Endothelial cell of umbilical vein (primary cell): ENCODE measurements around the gene SEPTIN11. TPM values are rescaled to one million over a fixed set of nuclear protein-coding genes. Genes with fewer than 3 reads are reported as not detected.
"Not testable (repeated sequence)": the region's sequence is repeated elsewhere in the genome, so short reads cannot be mapped to it uniquely, and the experiment has no call there.

Experiments
- BruUV-seq: library from RNA; stranded (reverse); fragments of 400-500 nt; replicated peaks from 2 replicates; lab custom pipeline; 2021; lab: Mats Ljungman, UMichigan
- CTCF ChIA-PET: fragments of 300-600, 350-600 bp; sonication (Branson Sonifier 250); formaldehyde crosslinking; loops from one replicate; lab custom pipeline; 2021; ENCODE audit warnings: antibody characterized with exemption, inconsistent platforms; lab: Charles Lee
- POLR2A ChIA-PET: fragments of 300-600, 350-600 bp; sonication (Branson Sonifier 250); formaldehyde crosslinking; loops from one replicate; lab custom pipeline; 2021; ENCODE audit warnings: antibody characterized with exemption, inconsistent platforms; lab: Charles Lee
- DNase-seq: peaks from one replicate; pipeline ENCODE4 v3.0.0-alpha.2; 2011; ENCODE audit warnings: low read depth, low spot score
- FAIRE-seq: peaks from 2 replicates; lab custom pipeline; 2011; peaks lifted over from hg19 to GRCh38; lab: Jason Lieb, UNC
- H2AFZ ChIP-seq: 2 replicates; pipeline ENCODE4 v1.6.0; 2012; ENCODE audit warnings: low read depth, low read length, control low read depth, inconsistent platforms
- H3K27ac ChIP-seq: 2 replicates; pipeline ENCODE4 v1.5.1; 2011; ENCODE audit warnings: low read depth, mild to moderate bottlenecking, control low read depth, low read length, moderate library complexity; ENCODE audit not compliant: insufficient read depth
- H3K27me3 ChIP-seq, 2 experiments: 2 replicates each; pipeline versions ENCODE4 v1.6.0 to v1.6.1; 2011; ENCODE audit warnings: low read length in 2 of 2, mixed read lengths in 1 of 2; ENCODE audit not compliant: control insufficient read depth in 2 of 2, insufficient read depth in 2 of 2
- H3K36me3 ChIP-seq, 2 experiments: 2 replicates in 1 of 2; 3 replicates in 1 of 2; pipeline ENCODE4 v1.5.1; 2011; ENCODE audit warnings: low read length in 2 of 2, mild to moderate bottlenecking in 1 of 2, moderate library complexity in 1 of 2; ENCODE audit not compliant: control insufficient read depth in 2 of 2, insufficient read depth in 2 of 2; ENCODE audit errors: extremely low read depth in 1 of 2
- H3K4me1 ChIP-seq: 3 replicates; pipeline ENCODE4 v1.5.1; 2011; ENCODE audit warnings: mild to moderate bottlenecking, low read length; ENCODE audit not compliant: control insufficient read depth, insufficient read depth; ENCODE audit errors: extremely low read depth
- H3K4me2 ChIP-seq: 2 replicates; pipeline ENCODE4 v1.6.1; 2011; ENCODE audit warnings: low read length, control low read depth, mixed read lengths; ENCODE audit not compliant: insufficient read depth
- H3K4me3 ChIP-seq, 3 experiments: fragments of 200-600 bp in 1 of 3; sonication (generic), shearing (Covaris generic) in 1 of 3; replicated peaks in 1 of 3; 2 replicates each; pipeline ENCODE4 v1.5.1; 2011 to 2016; ENCODE audit warnings: control low read depth in 3 of 3, low read length in 3 of 3, mild to moderate bottlenecking in 2 of 3, inconsistent platforms in 1 of 3, low read depth in 1 of 3, moderate library complexity in 1 of 3; ENCODE audit not compliant: insufficient read depth in 1 of 3
- H3K79me2 ChIP-seq: 2 replicates; pipeline ENCODE4 v1.6.0; 2012; ENCODE audit warnings: low read length, inconsistent platforms; ENCODE audit not compliant: control insufficient read depth, insufficient read depth
- H3K9ac ChIP-seq: replicated peaks from 2 replicates; pipeline ENCODE3; 2011; ENCODE audit warnings: low read length, control low read depth; ENCODE audit not compliant: insufficient read depth; ENCODE audit errors: extremely low read depth
- H3K9me1 ChIP-seq: replicated peaks from 3 replicates; pipeline ENCODE4 v1.6.0; 2011; ENCODE audit warnings: mild to moderate bottlenecking, low read length; ENCODE audit not compliant: control insufficient read depth, insufficient read depth; ENCODE audit errors: extremely low read depth
- H3K9me3 ChIP-seq: replicated peaks from 2 replicates; pipeline ENCODE4 v1.5.1; 2012; ENCODE audit warnings: low read length, inconsistent platforms; ENCODE audit not compliant: control insufficient read depth, insufficient read depth
- H4K20me1 ChIP-seq: replicated peaks from 2 replicates; pipeline ENCODE3; 2011; ENCODE audit warnings: mild to moderate bottlenecking, low read length; ENCODE audit not compliant: control insufficient read depth, insufficient read depth; ENCODE audit errors: extremely low read depth
- CTCF ChIP-seq, 2 donors: IDR thresholded peaks; 1 replicate in 1 of 2; 2 replicates in 1 of 2; pipeline ENCODE4 v1.5.1; 2011; ENCODE audit warnings: low read length in 2 of 2, mild to moderate bottlenecking in 2 of 2, moderate library complexity in 2 of 2, control low read depth in 1 of 2, inconsistent platforms in 1 of 2, low read depth in 1 of 2; ENCODE audit not compliant: insufficient read depth in 1 of 2; ENCODE audit errors: extremely low read depth in 1 of 2
- EZH2 ChIP-seq: IDR thresholded peaks from 2 replicates; pipeline ENCODE4 v1.6.1; 2012; ENCODE audit warnings: borderline replicate concordance, low read depth, mild to moderate bottlenecking, moderate library complexity, low read length, inconsistent platforms; ENCODE audit not compliant: severe bottlenecking
- FOS ChIP-seq: IDR thresholded peaks from 2 replicates; pipeline ENCODE4 v1.6.1; 2011; ENCODE audit warnings: mild to moderate bottlenecking, low read length, moderate library complexity, borderline replicate concordance; ENCODE audit not compliant: insufficient read depth
- GATA2 ChIP-seq: IDR thresholded peaks from 2 replicates; pipeline ENCODE4 v1.7.0; 2011; ENCODE audit warnings: low read depth, mild to moderate bottlenecking, moderate library complexity, mixed read lengths, low read length; ENCODE audit not compliant: insufficient read length, insufficient read depth
- JUN ChIP-seq: IDR thresholded peaks from 2 replicates; pipeline ENCODE4 v1.6.1; 2011; ENCODE audit warnings: borderline replicate concordance, low read depth; ENCODE audit not compliant: insufficient read length, insufficient read depth
- MAX ChIP-seq: IDR thresholded peaks from 2 replicates; pipeline ENCODE4 v1.6.1; 2011; ENCODE audit not compliant: insufficient read depth, insufficient read length
- MYC ChIP-seq: IDR thresholded peaks from one replicate; pipeline ENCODE4 v1.6.1; 2011; ENCODE audit warnings: mild to moderate bottlenecking, low read depth, low read length
- POLR2A ChIP-seq: IDR thresholded peaks from 2 replicates; pipeline ENCODE4 v1.6.1; 2012; ENCODE audit warnings: low read depth, mild to moderate bottlenecking, control low read depth, low read length
- POLR2AphosphoS5 ChIP-seq: IDR thresholded peaks from 2 replicates; pipeline ENCODE4 v1.6.1; 2012; ENCODE audit warnings: low read depth, mild to moderate bottlenecking, control low read depth, low read length, moderate library complexity; ENCODE audit not compliant: insufficient read depth
- dilution Hi-C: fragments of 300-500 bp; cut with MboI; formaldehyde crosslinking; loops from one replicate; pipeline ENCODE4 v1.15.0; 2019; ENCODE audit warnings: low sequenced_read_pairs; ENCODE audit not compliant: extremely low pct_ligation_motif_present
- intact Hi-C: fragments of 100-400 bp; cut with micrococcal nuclease; formaldehyde crosslinking; loops from one replicate; pipeline ENCODE4 v1.10.0; 2022
- polyA plus RNA-seq, 4 experiments: library from polyadenylated mRNA; depleted of rRNA in 3 of 4; stranded (reverse) in 3 of 4; unstranded in 1 of 4; fragments of >200 nt; gene quantifications; 2 replicates each; pipeline versions ENCODE4 v1.2.1 to v1.2.3, GENCODE V29; 2011 to 2012; ENCODE audit warnings: missing spikeins in 1 of 4
- total RNA-seq: library from RNA; stranded (reverse); gene quantifications from 2 replicates; pipeline ENCODE4 v1.2.3, GENCODE V29; 2021

The SEPTIN11 gene
- total and polyA plus RNA-seq, 2 donors (not counting 3 experiments of a cell fraction or from before 2014, with no cell fraction given) = 69.4 to 202 TPM

- no peak overlapping the region for H3K9ac ChIP-seq
- no peak overlapping the region for H3K4me2 ChIP-seq
- H3K9me1 ChIP-seq = no peaks in the 10 kb centered on the region
- H3K36me3 ChIP-seq = no peaks in the 10 kb centered on the region
- intact Hi-C loops = no loop called here
- H3K79me2 ChIP-seq = peaks cover 72% of the 10 kb centered on the region
- H4K20me1 ChIP-seq = peaks cover 7% of the 10 kb centered on the region
- DNase-seq (no peak), FAIRE-seq (no peak)
- no peaks in the 10 kb centered on the region for H3K9me3 ChIP-seq
- no peak overlapping the region for H3K4me3 ChIP-seq
- dilution Hi-C loops = no loop called here
- TF ChIP-seq GATA2 (no peak), FOS (no peak), MYC (no peak), JUN (no peak), EZH2 (no peak), CTCF (IDR thresholded peaks at IDR 0.05; ENCODE audit: extremely low read depth in 1 of 2, insufficient read depth in 1 of 2, low read depth in 1 of 2, low read length in 2 of 2) (no peak), POLR2AphosphoS5 (no peak), MAX (no peak), POLR2A (no peak)
- no peak overlapping the region for H3K27ac ChIP-seq
- ChIA-PET CTCF (no interaction called here), POLR2A (interaction anchor here (0.6 kb wide), 1 partner anchor 99 kb away, joined by 3 read pairs; no protein-coding TSS in a partner anchor)
- no peak overlapping the region for H2AFZ ChIP-seq
- no peaks in the 10 kb centered on the region for H3K4me1 ChIP-seq
- H3K27me3 ChIP-seq = no peaks in the 10 kb centered on the region
- no TSS peak for BruUV-seq
Measured at GRCh38 chr4:76963131-76963750, 13.7 kb downstream of the SEPTIN11 start.

- peaks cover 74% of the 10 kb centered on the region for H3K79me2 ChIP-seq
- H3K36me3 ChIP-seq, H3K27ac ChIP-seq, H2AFZ ChIP-seq, BruUV-seq, dilution Hi-C loops, FAIRE-seq, H3K27me3 ChIP-seq, H3K9ac ChIP-seq, H3K4me1 ChIP-seq, intact Hi-C loops, H3K9me3 ChIP-seq, DNase-seq, H3K4me2 ChIP-seq, H4K20me1 ChIP-seq, H3K9me1 ChIP-seq, POLR2A ChIA-PET, H3K4me3 ChIP-seq: not testable (repeated sequence)
- CTCF ChIA-PET = interaction anchor here (1.1 kb wide), 1 partner anchor 784 kb away, joined by 3 read pairs; no protein-coding TSS in a partner anchor
Measured at GRCh38 chr4:76963927-76964326, 14.4 kb downstream of the SEPTIN11 start.
